Activated T-helper 2 cell treated with anti-CD3 and anti-CD28 coated beads, Interferon-gamma antibody, Interleukin-2, Interleukin-4, amounts not matched to agents 10 μg/mL and 5 μg/mL and 100 μg/mL, durations not matched to agents 14 hours and 24 hours and 36 hours (primary cell): ENCODE data around the gene POR. TPM values are rescaled to one million over a fixed set of nuclear protein-coding genes. Genes with fewer than 3 reads are reported as not detected.

Source experiments
- DNase-seq: peaks from one replicate; pipeline ENCODE4 v3.0.0; 2021; ENCODE audit warnings: low spot score
- H3K27ac Mint-ChIP-seq: one replicate; pipeline ENCODE4 v1.8.0; 2021; ENCODE audit warnings: mixed read lengths
- H3K27me3 Mint-ChIP-seq: one replicate; pipeline ENCODE4 v1.8.0; 2021; ENCODE audit warnings: low read depth, mixed read lengths
- H3K36me3 Mint-ChIP-seq: one replicate; pipeline ENCODE4 v1.8.0; 2021; ENCODE audit warnings: low read depth, mixed read lengths
- H3K4me1 Mint-ChIP-seq: one replicate; pipeline ENCODE4 v1.8.0; 2021; ENCODE audit warnings: low read depth, mixed read lengths
- H3K4me3 Mint-ChIP-seq: one replicate; pipeline ENCODE4 v1.8.0; 2021; ENCODE audit warnings: low read depth, mild to moderate bottlenecking, moderate library complexity, mixed read lengths
- H3K9me3 Mint-ChIP-seq: one replicate; pipeline ENCODE4 v1.8.0; 2021; ENCODE audit warnings: mixed read lengths
- intact Hi-C: fragments of 100-400 bp; cut with micrococcal nuclease; formaldehyde crosslinking; loops from one replicate; pipeline ENCODE4 v1.15.1; 2023
- total RNA-seq: library from RNA; stranded (reverse); gene quantifications from 2 replicates; pipeline ENCODE4 v1.2.3, GENCODE V29; 2022

Gene POR
- total RNA-seq, 1 donor from 2014 or later, result 105 TPM

DNA sequence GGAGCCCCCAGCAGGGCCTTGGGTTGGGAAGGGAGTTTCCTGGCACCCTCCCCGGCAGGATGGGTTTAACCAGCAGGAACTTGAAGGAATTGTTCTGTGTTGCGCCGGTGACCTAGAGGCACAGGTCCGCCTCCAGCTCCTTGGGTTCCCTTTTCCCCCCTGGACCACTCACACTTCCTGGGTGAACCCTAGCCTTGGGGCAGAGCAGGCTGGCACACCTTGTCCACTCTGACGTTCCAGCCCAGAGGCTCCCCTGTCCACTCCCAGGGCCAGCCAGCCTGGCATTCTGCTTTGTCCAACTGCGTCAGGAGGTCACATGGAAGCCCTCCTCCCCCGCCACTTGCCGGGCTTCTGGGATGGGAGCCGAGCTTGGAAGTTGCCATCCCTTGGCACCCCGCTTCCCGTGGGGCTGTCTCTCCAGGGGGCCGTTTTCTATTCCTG lies 53.6 kb downstream of the POR start:
- H3K4me3 Mint-ChIP-seq, result no peak overlapping the region
- no peak for DNase-seq
- no peaks in the 10 kb centered on the region for H3K9me3 Mint-ChIP-seq
- intact Hi-C loops, result no loop called here
- no peak overlapping the region for H3K27ac Mint-ChIP-seq
- H3K27me3 Mint-ChIP-seq, result no peaks in the 10 kb centered on the region
- H3K36me3 Mint-ChIP-seq, result peaks cover 7% of the 10 kb centered on the region
- H3K4me1 Mint-ChIP-seq, result no peaks in the 10 kb centered on the region

DNA sequence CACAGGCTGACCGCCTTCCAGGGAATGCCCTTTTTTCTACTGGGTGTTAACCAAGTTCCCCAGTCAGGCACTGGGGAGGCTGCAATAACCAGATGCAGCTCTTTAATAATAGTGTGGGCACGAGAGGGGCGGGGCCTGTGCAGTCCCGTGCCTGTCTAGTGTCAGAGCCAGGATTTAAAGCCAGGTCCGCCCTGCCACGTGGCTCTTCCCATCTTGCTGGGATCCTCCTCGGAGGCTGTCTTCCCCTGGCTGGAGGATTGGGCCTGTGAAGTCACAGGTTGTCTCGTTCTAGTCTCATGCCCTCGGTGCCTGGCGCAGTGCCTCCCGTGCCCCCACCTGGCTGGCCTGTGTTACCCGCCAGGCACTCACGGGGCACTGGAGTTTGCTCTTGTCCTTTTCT lies 54.2 kb downstream of the POR start:
- no peaks in the 10 kb centered on the region for H3K4me1 Mint-ChIP-seq
- no peak for DNase-seq
- H3K4me3 Mint-ChIP-seq, result no peak overlapping the region
- no peak overlapping the region for H3K27ac Mint-ChIP-seq
- H3K36me3 Mint-ChIP-seq, result peaks cover 13% of the 10 kb centered on the region
- H3K9me3 Mint-ChIP-seq, result no peaks in the 10 kb centered on the region
- intact Hi-C loops, result no loop called here
- H3K27me3 Mint-ChIP-seq, result no peaks in the 10 kb centered on the region

DNA sequence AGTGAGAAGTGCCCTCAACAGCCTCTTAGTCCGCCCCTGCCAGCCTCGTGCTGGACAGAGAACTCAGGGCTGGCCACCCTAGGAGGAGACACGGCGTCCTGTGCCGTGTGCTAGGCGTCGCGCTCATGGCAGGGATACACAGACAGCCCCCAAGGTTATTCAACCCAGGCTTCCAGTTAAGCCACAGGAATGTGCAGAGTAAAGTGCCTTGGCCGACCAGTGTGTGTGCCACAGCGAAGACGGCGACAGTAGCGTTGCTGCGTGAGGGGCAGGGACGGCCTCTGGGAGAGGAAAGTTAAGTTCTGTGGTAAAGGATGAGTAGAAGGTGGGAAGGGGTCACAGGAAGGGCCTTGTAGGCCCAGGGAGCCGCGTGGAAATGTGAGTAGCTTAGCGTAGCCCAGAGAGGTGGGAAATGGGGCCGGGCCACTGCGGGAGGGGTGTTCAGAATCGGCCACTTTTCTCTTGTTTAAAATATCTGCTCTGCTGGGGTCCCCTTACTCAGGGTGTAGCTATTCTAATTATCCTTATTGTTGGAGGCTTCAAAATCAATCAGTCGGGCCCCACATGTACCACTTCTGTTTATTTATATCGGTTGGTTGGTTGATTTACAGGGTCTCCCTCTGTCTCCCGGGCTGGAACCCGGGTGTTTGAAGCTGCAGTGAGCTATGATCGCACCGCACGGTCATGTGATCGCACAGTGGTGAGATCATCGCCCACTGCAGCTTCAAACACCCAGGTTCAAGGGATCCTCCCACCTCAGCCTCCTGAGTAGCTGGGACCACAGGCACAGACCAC lies 54.9 kb downstream of the POR start:
- DNase-seq, result no peak
- Mint-ChIP-seq H3K9me3 (no peaks in the 10 kb centered on the region), H3K36me3 (peaks cover 16% of the 10 kb centered on the region), H3K27ac (no peak overlapping the region), H3K4me1 (no peaks in the 10 kb centered on the region), H3K27me3 (no peaks in the 10 kb centered on the region), H3K4me3 (no peak overlapping the region)
- intact Hi-C loops, result no loop called here

- H3K27ac Mint-ChIP-seq, result no peak overlapping the region
Observed at GRCh38 chr7:75971309-75971960, 56.5 kb downstream of the POR start.

GRCh38 chr7:75971961-75972763 lies 57.2 kb downstream of the POR start:
- Mint-ChIP-seq H3K4me1 (no peaks in the 10 kb centered on the region), H3K4me3 (no peak overlapping the region), H3K27ac (no peak overlapping the region), H3K27me3 (no peaks in the 10 kb centered on the region), H3K36me3 (peaks cover 18% of the 10 kb centered on the region), H3K9me3 (no peaks in the 10 kb centered on the region)
- intact Hi-C loops, result no loop called here
- DNase-seq, result no peak

More at GRCh38 chr7:75971309-75971960, 56.5 kb downstream of the POR start:
- H3K27me3 Mint-ChIP-seq, result no peaks in the 10 kb centered on the region
- DNase-seq, result no peak
- no peaks in the 10 kb centered on the region for H3K4me1 Mint-ChIP-seq
- intact Hi-C loops, result no loop called here
- no peaks in the 10 kb centered on the region for H3K9me3 Mint-ChIP-seq
- peaks cover 18% of the 10 kb centered on the region for H3K36me3 Mint-ChIP-seq
- H3K4me3 Mint-ChIP-seq, result no peak overlapping the region

- intact Hi-C loops, result no loop called here
- Mint-ChIP-seq H3K9me3 (no peaks in the 10 kb centered on the region), H3K36me3 (peaks cover 20% of the 10 kb centered on the region), H3K27me3 (no peaks in the 10 kb centered on the region), H3K27ac (no peak overlapping the region), H3K4me3 (no peak overlapping the region), H3K4me1 (no peaks in the 10 kb centered on the region)
- DNase-seq, result no peak
Observed at GRCh38 chr7:75977743-75978142, 62.8 kb downstream of the POR start.

- Mint-ChIP-seq H3K36me3 (peaks cover 11% of the 10 kb centered on the region), H3K9me3 (no peaks in the 10 kb centered on the region), H3K27ac (no peak overlapping the region), H3K4me1 (no peaks in the 10 kb centered on the region), H3K4me3 (no peak overlapping the region), H3K27me3 (no peaks in the 10 kb centered on the region)
- no peak for DNase-seq
- intact Hi-C loops, result no loop called here
Observed at GRCh38 chr7:75979759-75980429, 64.9 kb downstream of the POR start.

DNA sequence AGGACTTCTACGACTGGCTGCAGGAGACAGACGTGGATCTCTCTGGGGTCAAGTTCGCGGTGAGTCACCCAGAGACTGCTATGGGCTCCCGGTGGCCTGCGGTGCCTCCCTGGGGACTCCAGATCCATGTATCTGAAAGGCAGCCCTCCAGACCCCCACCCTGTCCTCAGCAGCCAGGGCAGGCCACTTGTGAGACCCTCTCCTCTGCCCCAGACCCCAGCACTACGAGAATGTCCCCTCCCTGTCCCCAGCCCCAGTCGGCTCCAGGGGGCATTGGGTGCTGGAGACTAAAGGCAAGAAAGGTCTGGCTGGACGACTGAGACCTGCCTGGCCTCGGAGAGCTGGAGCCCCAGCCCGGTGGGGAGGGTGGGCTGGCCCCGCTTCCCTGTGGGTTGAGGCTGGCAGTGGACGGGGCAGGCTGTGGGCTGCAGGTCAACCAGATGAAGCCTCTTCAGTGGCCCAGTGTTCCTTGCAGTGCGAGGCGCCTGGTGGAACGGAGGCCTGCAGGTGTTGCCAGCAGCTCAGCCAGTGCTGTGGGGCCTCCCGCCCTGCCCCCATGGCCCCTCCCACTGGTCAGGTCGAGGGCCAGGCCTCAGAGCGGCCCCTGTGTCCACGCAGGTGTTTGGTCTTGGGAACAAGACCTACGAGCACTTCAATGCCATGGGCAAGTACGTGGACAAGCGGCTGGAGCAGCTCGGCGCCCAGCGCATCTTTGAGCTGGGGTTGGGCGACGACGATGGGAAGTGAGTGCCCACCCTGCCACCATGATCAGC lies 65.7 kb downstream of the POR start:
- Mint-ChIP-seq H3K27me3 (no peaks in the 10 kb centered on the region), H3K36me3 (peaks cover 10% of the 10 kb centered on the region), H3K27ac (no peak overlapping the region), H3K4me1 (no peaks in the 10 kb centered on the region), H3K4me3 (no peak overlapping the region), H3K9me3 (no peaks in the 10 kb centered on the region)
- no peak for DNase-seq
- intact Hi-C loops, result no loop called here

DNA sequence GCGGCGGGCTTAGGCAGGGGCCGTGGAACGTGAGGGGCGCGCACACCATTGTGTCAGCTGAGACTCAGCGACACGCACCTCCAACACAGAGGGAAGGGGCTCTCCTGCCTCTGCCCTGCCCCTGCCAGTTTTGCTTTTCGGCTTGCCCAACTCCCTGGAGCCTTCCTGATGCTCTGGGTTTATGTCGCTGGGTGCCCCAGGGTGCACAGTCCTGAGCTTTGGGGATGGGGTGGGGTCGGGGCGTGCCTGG lies 66.2 kb downstream of the POR start:
- no peak for DNase-seq
- intact Hi-C loops, result no loop called here
- no peak overlapping the region for H3K4me3 Mint-ChIP-seq

GRCh38 chr7:75981453-75982305 lies 66.7 kb downstream of the POR start:
- Mint-ChIP-seq H3K27ac (no peak overlapping the region), H3K9me3 (no peaks in the 10 kb centered on the region), H3K4me1 (no peaks in the 10 kb centered on the region), H3K36me3 (peaks cover 13% of the 10 kb centered on the region), H3K4me3 (no peak overlapping the region), H3K27me3 (no peaks in the 10 kb centered on the region)
- no peak for DNase-seq
- intact Hi-C loops, result no loop called here

More for the DNA sequence above, 66.2 kb downstream of the POR start:
- H3K27ac Mint-ChIP-seq, result no peak overlapping the region
- H3K27me3 Mint-ChIP-seq, result no peaks in the 10 kb centered on the region
- no peaks in the 10 kb centered on the region for H3K9me3 Mint-ChIP-seq
- no peaks in the 10 kb centered on the region for H3K4me1 Mint-ChIP-seq
- peaks cover 11% of the 10 kb centered on the region for H3K36me3 Mint-ChIP-seq

- no peak for DNase-seq
- Mint-ChIP-seq H3K27me3 (no peaks in the 10 kb centered on the region), H3K4me3 (no peak overlapping the region), H3K27ac (no peak overlapping the region), H3K4me1 (no peaks in the 10 kb centered on the region), H3K36me3 (peaks cover 19% of the 10 kb centered on the region), H3K9me3 (no peaks in the 10 kb centered on the region)
- intact Hi-C loops, result no loop called here
Observed at GRCh38 chr7:75982306-75983064, 67.5 kb downstream of the POR start.
